HUES64 (cell line): ENCODE measurements around the gene VIL1.

Source experiments
- H3K27ac ChIP-seq: 2 replicates; pipeline ENCODE4 v1.7.0; 2013; ENCODE audit warnings: low read depth, low read length, inconsistent platforms
- H3K27me3 ChIP-seq: 2 replicates; pipeline ENCODE4 v1.6.1; 2013; ENCODE audit warnings: mild to moderate bottlenecking, low read length; ENCODE audit not compliant: insufficient read depth
- H3K36me3 ChIP-seq: 2 replicates; pipeline ENCODE4 v1.6.1; 2013; ENCODE audit warnings: mild to moderate bottlenecking, low read length; ENCODE audit not compliant: insufficient read depth
- H3K4me1 ChIP-seq: 2 replicates; pipeline ENCODE4 v1.6.1; 2013; ENCODE audit warnings: mild to moderate bottlenecking, low read length, moderate library complexity; ENCODE audit not compliant: insufficient read depth
- H3K4me3 ChIP-seq: 2 replicates; pipeline ENCODE4 v1.5.1; 2013; ENCODE audit warnings: mild to moderate bottlenecking, low read length, moderate library complexity
- H3K9ac ChIP-seq: 2 replicates; pipeline ENCODE4 v1.6.1; 2013; ENCODE audit warnings: mild to moderate bottlenecking, low read depth, low read length
- H3K9me3 ChIP-seq: 2 replicates; pipeline ENCODE4 v1.6.1; 2013; ENCODE audit warnings: low read depth, low read length; ENCODE audit not compliant: insufficient read depth
- WGBS: fragments of 150-250, 120-280 bp; methylation state at CpG from one replicate; pipeline ENCODE4 v1.1.7; 2013; ENCODE audit warnings: missing lambda C conversion rate; 5-methylcytosine and 5-hydroxymethylcytosine counted together

VIL1 gene

GRCh38 chr2:218401890-218402289, 17.0 kb upstream of the VIL1 start:
- 94% methylated on average over 9 of the region's 9 CpGs for WGBS
- Histone ChIP-seq H3K9ac (no peak overlapping the region), H3K4me1 (peaks cover 23% of the 10 kb centered on the region), H3K9me3 (no peaks in the 10 kb centered on the region), H3K27me3 (peaks cover 27% of the 10 kb centered on the region), H3K27ac (no peak overlapping the region), H3K36me3 (peaks cover 13% of the 10 kb centered on the region; the same call in 1 of the 2 replicates), H3K4me3 (no peak overlapping the region)

GRCh38 chr2:218402491-218402901, 16.4 kb upstream of the VIL1 start:
- Histone ChIP-seq H3K9ac (no peak overlapping the region), H3K36me3 (peaks cover 13% of the 10 kb centered on the region; the same call in 1 of the 2 replicates), H3K4me3 (no peak overlapping the region), H3K27ac (no peak overlapping the region), H3K9me3 (no peaks in the 10 kb centered on the region), H3K4me1 (peaks cover 22% of the 10 kb centered on the region), H3K27me3 (peaks cover 21% of the 10 kb centered on the region)
- WGBS: 90% methylated on average over 8 of the region's 8 CpGs

GRCh38 chr2:218402911-218403411, 16.0 kb upstream of the VIL1 start:
- H3K9ac ChIP-seq: no peak overlapping the region
- no peak overlapping the region for H3K4me3 ChIP-seq
- peaks cover 22% of the 10 kb centered on the region for H3K4me1 ChIP-seq
- peaks cover 16% of the 10 kb centered on the region for H3K27me3 ChIP-seq
- 92% methylated on average over 26 of the region's 26 CpGs for WGBS
- no peak overlapping the region for H3K27ac ChIP-seq
- no peaks in the 10 kb centered on the region for H3K9me3 ChIP-seq
- H3K36me3 ChIP-seq: peaks cover 13% of the 10 kb centered on the region; the same call in 1 of the 2 replicates

GRCh38 chr2:218403810-218404209, 15.1 kb upstream of the VIL1 start:
- 90% methylated on average over 7 of the region's 7 CpGs for WGBS
- Histone ChIP-seq H3K27ac (no peak overlapping the region), H3K27me3 (peaks cover 8% of the 10 kb centered on the region), H3K4me1 (peaks cover 22% of the 10 kb centered on the region), H3K9me3 (no peaks in the 10 kb centered on the region), H3K36me3 (peaks cover 13% of the 10 kb centered on the region; the same call in 1 of the 2 replicates), H3K4me3 (no peak overlapping the region), H3K9ac (no peak overlapping the region)

- Histone ChIP-seq H3K27ac (peak overlapping the region; percentile 96; the same call in 1 of the 2 replicates), H3K27me3 (peaks cover under 1% of the 10 kb centered on the region), H3K4me3 (no peak overlapping the region), H3K4me1 (peaks cover 22% of the 10 kb centered on the region), H3K9me3 (no peaks in the 10 kb centered on the region), H3K36me3 (peaks cover 13% of the 10 kb centered on the region; the same call in 1 of the 2 replicates), H3K9ac (no peak overlapping the region)
- WGBS: 91% methylated on average over 16 of the region's 16 CpGs
Observed at GRCh38 chr2:218404351-218405085, 14.4 kb upstream of the VIL1 start.

GRCh38 chr2:218405086-218405745, 13.7 kb upstream of the VIL1 start:
- H3K27me3 ChIP-seq: no peaks in the 10 kb centered on the region
- WGBS: 44% methylated on average over 7 of the region's 8 CpGs
- H3K4me1 ChIP-seq: peaks cover 22% of the 10 kb centered on the region
- peak overlapping the region; percentile 61 for H3K4me3 ChIP-seq
- H3K27ac ChIP-seq: peak overlapping the region; percentile 96
- no peaks in the 10 kb centered on the region for H3K9me3 ChIP-seq
- peaks cover 13% of the 10 kb centered on the region; the same call in 1 of the 2 replicates for H3K36me3 ChIP-seq
- H3K9ac ChIP-seq: peak overlapping the region; percentile 63

GRCh38 chr2:218405746-218406208, 13.1 kb upstream of the VIL1 start:
- Histone ChIP-seq H3K4me1 (peaks cover 22% of the 10 kb centered on the region), H3K36me3 (peaks cover 13% of the 10 kb centered on the region; the same call in 1 of the 2 replicates), H3K9me3 (no peaks in the 10 kb centered on the region), H3K27ac (peak overlapping the region; percentile 96), H3K4me3 (peak overlapping the region; percentile 61), H3K27me3 (no peaks in the 10 kb centered on the region), H3K9ac (peak overlapping the region; percentile 63)
- WGBS: 3% methylated on average over 15 of the region's 15 CpGs

- Histone ChIP-seq H3K9me3 (no peaks in the 10 kb centered on the region), H3K9ac (peak overlapping the region; percentile 85), H3K27ac (peak overlapping the region; percentile 96), H3K4me1 (peaks cover 19% of the 10 kb centered on the region), H3K36me3 (peaks cover 13% of the 10 kb centered on the region; the same call in 1 of the 2 replicates), H3K4me3 (peak overlapping the region; percentile 66), H3K27me3 (no peaks in the 10 kb centered on the region)
- 2% methylated on average over 54 of the region's 56 CpGs for WGBS
Observed at GRCh38 chr2:218406209-218406948, 12.5 kb upstream of the VIL1 start.

- Histone ChIP-seq H3K4me3 (peak overlapping the region; percentile 66), H3K4me1 (peaks cover 19% of the 10 kb centered on the region), H3K9me3 (no peaks in the 10 kb centered on the region), H3K27me3 (no peaks in the 10 kb centered on the region), H3K27ac (peak overlapping the region; percentile 77), H3K36me3 (peaks cover 13% of the 10 kb centered on the region; the same call in 1 of the 2 replicates), H3K9ac (peak overlapping the region; percentile 85)
- WGBS: 57% methylated on average over 13 of the region's 13 CpGs
Observed at GRCh38 chr2:218406949-218407618, 11.8 kb upstream of the VIL1 start.

GRCh38 chr2:218407717-218408116, 11.2 kb upstream of the VIL1 start:
- H3K27ac ChIP-seq: no peak overlapping the region
- peaks cover 19% of the 10 kb centered on the region for H3K4me1 ChIP-seq
- no peak overlapping the region for H3K9ac ChIP-seq
- peaks cover 13% of the 10 kb centered on the region; the same call in 1 of the 2 replicates for H3K36me3 ChIP-seq
- H3K27me3 ChIP-seq: no peaks in the 10 kb centered on the region
- H3K4me3 ChIP-seq: no peak overlapping the region
- H3K9me3 ChIP-seq: no peaks in the 10 kb centered on the region
- WGBS: 94% methylated on average over 8 of the region's 8 CpGs
